ENCODE data around the gene ASIC2.
"Not testable (repeated sequence)": the region's sequence is repeated elsewhere in the genome, so short reads cannot be mapped to it uniquely, and the experiment has no call there.

ASIC2 gene

DNA sequence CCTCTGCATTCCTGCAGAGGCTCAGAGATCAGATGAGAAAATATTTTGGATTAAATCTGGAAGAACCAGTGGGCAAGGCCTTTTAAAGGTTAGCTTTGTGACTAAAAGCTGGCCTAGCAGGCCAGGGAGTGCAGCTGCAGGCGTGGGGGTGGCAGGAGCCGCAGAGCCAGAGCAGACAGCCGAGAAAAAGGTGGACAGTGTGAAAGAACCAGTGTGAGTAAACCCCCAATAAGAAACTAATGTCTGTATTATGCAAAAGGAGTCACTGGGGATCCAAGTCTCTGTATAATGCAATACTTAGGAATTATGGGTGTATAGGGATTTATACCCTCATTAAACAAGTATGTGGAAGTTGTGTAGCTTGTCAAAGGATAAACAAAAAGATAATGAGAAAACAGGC lies 322.8 kb downstream of the ASIC2 start:
- DNase-seq = no peak

DNA sequence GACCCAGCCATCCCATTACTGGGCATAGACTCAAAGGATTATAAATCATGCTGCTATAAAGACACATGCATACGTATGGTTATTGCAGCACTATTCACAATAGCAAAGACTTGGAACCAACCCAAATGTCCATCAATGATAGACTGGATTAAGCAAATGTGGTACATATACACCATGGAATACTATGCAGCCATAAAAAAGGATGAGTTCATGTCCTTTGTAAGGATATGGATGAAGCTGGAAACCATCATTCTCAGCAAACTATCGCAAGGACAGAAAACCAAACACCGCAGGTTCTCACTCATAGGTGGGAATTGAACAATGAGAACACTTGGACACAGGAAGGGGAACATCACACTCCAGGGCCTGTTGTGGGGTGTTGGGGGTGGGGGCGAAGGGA lies 323.9 kb downstream of the ASIC2 start:
- not testable (repeated sequence) for DNase-seq

DNA sequence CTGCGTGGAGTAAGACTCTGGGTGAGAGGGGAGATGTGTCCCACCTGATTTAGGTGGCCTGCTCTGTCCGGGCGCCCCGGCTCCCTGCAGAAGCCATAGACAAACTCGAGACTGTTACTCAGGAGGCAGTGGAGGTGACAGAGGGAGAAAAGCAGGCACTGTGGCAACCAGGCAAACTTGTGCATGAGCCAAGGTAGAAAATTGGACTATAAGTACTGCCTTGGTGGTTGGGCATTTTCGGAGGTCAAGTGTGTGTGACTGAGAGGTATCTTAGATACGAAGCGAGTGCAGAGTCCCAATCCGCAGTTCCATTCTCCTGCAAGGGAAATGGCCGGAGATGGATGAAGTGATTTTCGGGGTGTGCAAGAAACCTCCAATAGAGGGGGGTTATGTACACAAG lies 328.6 kb downstream of the ASIC2 start:
- no peak for DNase-seq

All from stimulated activated naive CD4-positive, alpha-beta T cell treated with Interleukin-2 at 50 U/mL for 16 hours (primary cell).